A204.1 (cell line): Measurements from ENCODE around the gene EHBP1L1.

ENCODE experiments used
- FAIRE-seq: peaks from 2 replicates; lab custom pipeline; 2012; peaks lifted over from hg19 to GRCh38; lab: Jason Lieb, UNC

The EHBP1L1 gene

DNA sequence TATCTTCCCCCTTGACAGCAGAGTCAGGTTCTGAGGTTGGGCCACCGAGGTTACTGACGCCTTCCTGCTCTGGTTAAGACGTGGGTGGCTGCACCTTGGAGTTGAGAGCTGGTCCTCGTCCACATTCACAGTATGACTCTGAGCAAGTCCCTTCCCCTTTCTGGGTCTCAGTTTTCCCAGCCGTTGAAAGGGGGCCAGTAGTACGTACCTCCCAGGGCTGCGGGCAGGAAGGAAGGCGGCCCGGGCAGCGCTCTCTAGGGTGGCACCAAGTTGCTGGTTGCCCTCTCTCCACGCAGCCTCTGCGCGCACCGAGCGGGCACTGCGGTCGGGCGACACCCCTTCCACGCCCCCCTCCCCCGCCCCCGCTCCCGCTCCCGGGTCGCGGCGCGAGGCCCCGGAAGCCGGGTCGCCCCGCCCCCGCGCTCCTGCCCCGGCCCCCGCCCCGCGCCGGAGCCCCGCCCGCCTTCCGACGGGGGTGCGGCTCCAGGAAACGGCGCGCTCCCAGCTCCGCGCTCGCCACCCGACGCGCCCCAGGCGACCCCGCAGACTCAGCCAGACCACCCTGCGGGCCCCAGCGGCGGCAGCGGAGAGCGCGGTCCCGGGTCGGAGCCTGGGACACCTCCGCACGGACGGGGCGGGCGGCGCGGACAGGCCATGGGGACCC lies at the start of gene EHBP1L1:
EHBP1L1 (plus strand) TSS at position 486 of the 664 bp plus-strand sequence. CDS start 250 bp downstream, outside the sequence.
- FAIRE-seq: no peak

DNA sequence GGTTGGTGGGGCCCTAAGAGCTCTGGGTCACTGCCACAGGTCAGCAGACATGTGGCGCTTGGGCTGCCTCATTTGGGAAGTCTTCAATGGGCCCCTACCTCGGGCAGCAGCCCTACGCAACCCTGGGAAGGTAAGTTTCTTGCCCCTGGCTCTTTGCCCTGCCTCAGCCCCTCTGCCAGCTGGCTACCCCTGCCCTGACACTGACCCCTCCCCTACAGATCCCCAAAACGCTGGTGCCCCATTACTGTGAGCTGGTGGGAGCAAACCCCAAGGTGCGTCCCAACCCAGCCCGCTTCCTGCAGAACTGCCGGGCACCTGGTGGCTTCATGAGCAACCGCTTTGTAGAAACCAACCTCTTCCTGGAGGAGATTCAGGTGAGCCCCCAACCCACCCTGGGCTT lies 49.1 kb upstream of the EHBP1L1 start:
- FAIRE-seq: no peak

DNA sequence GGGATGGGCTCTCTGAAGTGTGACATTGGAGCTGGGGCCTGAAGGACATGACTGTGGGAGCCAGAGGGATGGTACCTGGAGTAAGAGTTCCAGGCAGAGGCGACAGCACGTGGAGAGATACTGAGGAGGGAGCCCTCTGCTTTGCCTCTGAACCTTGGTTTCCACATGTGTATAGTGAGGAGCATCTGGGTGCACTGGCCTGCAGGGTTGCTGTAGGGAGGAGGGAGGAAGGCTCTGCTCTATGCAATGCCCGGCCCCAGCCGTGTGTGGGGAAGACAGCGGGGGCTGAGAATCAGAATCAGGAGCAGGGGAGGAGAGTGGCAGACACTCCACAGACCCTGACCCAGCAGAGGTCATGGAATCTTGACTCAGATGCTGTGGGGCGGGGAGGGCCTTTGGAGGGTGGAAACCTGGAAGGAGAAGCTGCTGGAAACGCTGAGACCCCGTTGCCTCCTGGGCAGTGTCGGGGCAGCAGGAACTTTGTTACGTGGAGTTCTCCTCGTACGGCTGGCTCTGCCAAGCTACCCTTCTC lies 47.0 kb upstream of the EHBP1L1 start:
- FAIRE-seq: no peak

DNA sequence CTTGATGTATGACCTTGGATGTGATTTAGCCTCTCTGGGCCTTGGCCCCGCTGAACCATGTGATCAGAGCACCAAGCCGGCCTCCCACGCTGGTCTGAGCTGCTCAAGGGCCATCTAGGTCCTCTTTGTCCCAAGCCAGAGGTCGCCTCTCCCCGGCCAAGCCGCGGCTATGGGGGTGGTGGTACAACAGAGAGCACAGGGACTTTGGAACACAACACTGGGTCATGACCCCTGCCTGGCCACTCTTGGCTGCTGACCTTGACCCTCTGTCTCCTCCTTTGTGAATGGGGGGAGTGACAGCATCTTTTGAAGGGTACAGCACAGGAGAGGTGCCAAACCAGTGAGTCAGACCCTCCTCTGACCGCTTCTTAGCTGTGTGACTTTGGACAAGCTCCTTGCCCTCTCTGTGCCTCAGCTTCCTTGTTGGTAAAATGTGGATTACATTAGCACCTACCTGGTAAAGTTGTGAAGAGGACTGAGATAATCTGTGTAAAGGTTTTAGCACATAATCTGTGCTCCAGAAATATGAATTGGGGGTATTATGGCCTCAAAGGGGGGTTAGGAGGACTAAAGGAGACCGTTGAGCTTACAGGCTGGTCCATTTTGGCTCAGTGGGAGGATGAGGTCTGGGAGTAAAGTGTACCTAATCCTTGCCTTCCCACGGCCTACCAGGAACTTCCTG lies 46.2 kb upstream of the EHBP1L1 start:
- FAIRE-seq: no peak

DNA sequence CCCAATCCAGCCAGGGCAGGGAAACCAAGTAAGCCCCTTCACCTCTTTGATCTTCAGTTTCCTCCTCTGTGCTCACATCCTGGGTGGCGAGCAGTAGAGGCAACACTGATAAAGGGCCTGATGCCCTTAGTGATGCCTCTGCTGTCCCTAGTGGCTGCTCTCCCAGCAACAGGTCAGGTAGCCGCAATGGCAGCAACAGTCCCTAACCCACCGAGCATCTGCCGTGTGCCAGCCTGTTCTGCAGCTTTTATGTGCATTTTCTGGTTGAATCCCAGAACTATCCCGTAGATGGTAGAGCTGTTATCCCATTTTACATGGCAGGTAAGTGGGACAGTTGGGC lies 45.7 kb upstream of the EHBP1L1 start:
- FAIRE-seq: no peak

DNA sequence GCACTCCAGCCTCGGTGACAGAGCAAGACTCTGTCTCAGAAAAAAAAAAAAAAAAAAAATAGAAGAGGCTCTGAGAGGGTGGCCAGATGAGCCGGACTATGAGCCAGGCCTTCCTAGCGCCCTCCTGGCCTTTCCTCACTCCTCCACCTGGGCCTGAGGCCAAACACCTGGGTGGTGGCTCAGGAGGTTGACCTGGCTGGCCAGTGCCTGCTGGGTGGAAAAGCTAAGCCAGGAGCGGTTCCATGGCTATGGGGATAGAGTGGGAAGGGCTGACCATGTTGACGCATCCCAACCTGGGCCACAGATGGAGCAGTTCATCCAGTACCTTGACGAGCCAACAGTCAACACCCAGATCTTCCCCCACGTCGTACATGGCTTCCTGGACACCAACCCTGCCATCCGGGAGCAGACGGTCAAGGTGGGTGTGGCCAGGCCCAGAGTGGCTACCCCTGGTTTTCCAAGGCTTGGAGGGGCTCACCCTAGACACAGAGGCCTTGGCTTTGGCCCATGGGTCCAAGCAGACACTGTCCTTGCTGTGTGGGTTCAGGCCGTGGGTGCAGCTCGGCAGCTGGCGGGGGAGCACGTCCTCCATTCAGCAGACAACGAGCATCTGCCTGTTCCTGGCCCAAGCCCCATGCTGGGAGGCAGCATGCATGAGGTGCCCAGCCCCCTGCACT lies 43.3 kb upstream of the EHBP1L1 start:
- no peak for FAIRE-seq

DNA sequence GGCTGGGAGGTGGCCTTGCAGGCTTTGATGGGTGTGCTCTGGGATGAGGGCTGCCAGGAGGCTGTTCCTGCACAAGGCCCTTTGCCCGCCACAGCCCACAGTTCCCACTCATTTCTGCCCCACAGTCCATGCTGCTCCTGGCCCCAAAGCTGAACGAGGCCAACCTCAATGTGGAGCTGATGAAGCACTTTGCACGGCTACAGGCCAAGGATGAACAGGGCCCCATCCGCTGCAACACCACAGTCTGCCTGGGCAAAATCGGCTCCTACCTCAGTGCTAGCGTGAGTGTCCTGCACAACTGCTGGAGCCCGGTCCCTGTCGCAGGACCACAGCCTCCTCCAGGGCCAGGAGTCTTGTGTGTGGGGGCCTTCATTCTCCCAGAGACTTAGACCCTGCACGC lies 40.8 kb upstream of the EHBP1L1 start:
- FAIRE-seq: no peak

DNA sequence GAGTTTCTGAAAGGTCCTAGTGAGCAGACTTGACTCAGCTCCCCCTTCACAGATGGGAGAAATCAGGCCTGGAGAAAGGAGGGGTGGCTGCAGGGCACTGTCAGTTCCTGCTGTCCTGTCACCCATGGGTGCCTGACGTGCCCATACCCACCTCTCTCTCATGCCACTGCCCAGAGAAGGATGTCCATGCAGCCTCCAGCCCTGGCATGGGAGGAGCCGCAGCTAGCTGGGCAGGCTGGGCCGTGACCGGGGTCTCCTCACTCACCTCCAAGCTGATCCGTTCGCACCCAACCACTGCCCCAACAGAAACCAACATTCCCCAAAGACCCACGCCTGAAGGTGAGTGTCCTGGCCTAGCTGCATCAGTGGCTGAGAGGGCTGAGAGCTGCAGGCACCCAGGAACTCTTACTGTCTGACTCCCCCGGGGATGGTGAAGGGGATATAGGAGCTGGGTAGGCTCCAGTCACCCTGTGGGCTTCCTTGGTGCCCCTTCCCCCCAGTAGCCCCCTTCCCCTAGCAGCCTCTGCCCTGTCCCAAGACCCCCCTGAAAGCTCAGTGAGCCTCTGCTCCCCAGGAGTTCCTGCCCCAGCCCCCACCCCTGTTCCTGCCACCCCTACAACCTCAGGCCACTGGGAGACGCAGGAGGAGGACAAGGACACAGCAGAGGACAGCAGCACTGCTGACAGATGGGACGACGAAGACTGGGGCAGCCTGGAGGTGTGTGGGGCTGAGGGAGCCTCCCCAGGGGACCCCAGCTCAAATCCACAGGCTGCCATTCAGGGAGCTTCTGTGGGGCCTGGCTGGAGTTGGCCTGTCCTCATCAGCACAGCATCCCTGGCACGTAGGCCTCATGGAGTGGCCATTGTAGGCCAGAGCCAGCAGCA lies 39.2 kb upstream of the EHBP1L1 start:
- no peak for FAIRE-seq

DNA sequence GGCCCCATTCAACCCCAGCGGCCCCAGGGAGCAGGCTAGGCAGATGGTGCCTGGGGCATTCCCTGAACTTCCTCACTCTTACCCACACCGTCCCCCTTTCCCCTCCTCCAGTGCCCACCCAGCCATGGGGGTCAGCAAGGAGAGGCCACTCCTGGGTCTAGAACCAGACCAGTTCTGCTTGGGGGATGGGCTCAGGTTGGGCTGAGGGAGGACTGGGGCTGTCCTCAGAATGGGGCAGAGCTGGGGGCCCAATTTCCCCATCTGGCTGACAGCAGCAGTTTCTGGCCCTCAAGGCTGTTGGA lies 38.6 kb upstream of the EHBP1L1 start:
- no peak for FAIRE-seq

DNA sequence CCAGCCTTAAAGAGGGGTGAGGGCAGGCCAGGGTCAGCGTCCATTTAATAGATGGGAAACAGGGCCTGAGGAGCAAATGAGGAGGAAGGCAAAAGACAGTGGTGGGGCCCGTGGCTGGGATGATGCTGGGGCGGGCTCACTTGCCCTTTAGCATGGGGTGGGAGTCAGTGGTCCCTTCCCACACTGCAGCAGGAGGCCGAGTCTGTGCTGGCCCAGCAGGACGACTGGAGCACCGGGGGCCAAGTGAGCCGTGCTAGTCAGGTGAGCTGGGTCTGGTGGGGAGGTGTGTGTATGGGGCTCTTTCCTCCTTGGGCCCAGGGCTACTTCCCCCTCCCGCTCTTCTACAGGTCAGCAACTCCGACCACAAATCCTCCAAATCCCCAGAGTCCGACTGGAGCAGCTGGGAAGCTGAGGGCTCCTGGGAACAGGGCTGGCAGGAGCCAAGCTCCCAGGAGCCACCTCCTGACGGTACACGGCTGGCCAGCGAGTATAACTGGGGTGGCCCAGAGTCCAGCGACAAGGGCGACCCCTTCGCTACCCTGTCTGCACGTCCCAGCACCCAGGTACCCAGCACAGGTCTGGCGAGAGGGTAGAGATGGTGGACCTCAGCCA lies 38.1 kb upstream of the EHBP1L1 start:
- FAIRE-seq: no peak

DNA sequence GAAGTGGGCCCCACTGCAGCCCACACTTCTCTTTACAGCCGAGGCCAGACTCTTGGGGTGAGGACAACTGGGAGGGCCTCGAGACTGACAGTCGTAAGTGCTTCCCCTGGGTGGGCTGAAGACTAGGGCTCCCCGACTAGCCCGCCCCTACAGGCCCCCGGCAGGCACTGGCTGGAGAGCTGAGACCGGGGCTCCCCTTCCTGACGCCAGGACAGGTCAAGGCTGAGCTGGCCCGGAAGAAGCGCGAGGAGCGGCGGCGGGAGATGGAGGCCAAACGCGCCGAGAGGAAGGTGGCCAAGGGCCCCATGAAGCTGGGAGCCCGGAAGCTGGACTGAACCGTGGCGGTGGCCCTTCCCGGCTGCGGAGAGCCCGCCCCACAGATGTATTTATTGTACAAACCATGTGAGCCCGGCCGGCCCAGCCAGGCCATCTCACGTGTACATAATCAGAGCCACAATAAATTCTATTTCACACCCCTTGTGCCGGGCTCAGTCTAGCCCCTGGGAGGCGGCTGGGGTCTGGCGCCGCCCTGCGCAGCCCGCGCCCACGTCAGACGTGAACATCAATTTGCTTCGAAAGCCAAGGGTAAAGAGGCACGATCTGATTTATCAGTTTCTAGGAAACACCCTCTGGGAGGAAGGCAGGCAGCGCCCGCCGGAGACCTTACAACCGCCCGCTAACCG lies 37.5 kb upstream of the EHBP1L1 start:
- no peak for FAIRE-seq

DNA sequence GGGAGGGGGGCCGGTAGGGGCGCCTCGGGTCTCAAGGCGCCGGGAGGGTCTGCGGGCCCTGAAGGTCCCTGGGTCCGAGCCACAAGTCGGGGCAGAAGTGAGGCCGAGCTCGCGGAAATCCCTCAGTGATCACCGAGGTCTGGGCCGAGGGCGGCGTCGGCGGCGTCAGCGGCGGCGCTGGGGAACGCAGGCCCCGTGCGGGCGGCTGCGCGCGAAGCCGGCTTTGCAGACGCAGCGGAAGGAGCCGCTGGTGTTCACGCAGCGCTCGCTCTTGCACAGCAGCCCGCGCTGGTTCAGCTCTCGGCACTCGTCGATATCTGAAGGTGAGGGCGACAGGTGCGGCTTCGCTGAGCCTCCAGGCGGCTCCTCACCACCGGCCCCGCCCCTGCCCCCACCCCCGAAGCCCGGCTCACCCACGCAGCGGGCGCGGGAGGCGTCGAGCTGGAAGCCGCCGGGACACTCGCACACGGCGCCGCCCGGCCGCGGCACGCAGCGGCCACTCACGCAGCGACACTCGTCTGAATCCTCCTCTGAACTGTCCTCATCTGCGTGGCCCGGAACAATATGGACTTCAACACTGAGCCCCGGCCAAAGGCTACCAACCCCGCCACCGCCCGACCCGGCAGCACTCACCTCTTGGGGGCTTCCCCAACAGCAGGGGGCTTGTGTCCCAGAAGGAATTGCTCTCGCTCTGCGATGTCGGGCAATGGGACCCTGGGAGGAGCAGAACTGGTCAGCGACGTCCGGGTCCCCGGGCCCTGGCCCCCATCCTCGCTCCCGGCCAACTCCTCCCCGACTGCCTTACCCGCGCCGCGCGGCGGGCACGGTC lies 36.7 kb upstream of the EHBP1L1 start:
- no peak for FAIRE-seq

DNA sequence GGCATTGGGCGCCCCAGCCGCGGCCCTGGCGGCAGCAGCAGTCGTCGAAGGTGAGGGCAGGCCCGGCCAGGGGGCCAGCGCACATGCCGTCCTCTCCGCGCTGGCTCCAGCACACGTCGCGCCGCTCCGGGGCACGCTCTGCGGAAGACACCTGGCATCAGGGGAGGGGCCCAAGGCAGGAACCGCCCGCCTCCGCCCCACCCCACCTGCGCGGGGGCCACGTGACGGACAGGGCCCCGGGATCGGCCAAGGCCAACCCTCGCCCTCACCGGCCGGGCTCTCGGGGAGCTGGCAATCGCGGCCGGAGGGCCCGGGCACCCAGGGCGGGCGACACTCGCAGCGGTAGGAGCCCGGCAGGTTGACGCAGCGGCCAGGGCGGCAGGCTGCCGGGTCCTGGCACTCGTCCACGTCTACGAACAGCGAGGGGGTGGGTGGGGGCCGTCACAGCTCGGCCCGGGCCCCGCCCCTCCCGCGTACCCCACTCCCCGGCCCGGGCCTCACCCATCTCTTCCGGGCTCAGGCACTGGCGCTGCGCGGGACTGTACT lies 36.0 kb upstream of the EHBP1L1 start:
- no peak for FAIRE-seq

DNA sequence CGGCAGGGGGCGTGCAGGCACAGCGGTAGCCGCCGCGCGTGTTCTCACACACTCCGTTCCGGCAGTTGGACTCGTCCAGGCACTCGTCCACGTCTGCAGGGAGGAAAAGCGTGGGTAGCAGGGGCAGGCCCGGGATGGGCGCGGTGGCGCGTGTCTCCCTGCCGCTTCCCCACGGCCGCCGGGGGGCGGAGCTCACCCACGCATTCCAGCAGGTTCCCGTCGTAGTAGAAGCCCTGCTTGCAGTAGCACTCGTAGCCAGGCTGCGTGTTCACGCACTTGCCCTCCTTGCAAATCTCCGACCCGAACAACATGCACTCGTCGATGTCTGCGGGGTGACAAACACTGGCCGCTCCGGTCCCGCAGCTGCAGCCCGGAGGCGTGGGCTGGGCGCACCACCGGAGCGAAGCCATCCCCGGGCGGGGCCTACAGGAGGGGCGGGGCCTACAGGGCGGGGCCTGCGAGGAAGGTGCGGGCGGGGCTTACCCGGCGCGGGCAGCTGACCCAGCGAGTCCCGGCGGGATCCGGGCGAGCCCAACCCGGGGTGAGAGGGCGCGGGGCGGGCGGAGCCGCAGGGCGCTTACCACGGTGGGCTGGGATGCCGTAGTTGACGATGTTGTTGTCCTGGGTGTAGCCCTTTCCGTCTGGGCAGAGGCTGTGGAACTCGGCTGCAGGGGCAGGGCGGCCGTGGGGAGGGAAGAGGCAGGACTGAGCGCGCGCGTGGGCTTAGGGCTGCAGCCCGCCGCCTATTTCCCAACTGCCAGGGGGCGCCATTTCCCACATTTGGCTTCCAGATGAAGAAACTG lies 35.4 kb upstream of the EHBP1L1 start:
- FAIRE-seq: no peak

DNA sequence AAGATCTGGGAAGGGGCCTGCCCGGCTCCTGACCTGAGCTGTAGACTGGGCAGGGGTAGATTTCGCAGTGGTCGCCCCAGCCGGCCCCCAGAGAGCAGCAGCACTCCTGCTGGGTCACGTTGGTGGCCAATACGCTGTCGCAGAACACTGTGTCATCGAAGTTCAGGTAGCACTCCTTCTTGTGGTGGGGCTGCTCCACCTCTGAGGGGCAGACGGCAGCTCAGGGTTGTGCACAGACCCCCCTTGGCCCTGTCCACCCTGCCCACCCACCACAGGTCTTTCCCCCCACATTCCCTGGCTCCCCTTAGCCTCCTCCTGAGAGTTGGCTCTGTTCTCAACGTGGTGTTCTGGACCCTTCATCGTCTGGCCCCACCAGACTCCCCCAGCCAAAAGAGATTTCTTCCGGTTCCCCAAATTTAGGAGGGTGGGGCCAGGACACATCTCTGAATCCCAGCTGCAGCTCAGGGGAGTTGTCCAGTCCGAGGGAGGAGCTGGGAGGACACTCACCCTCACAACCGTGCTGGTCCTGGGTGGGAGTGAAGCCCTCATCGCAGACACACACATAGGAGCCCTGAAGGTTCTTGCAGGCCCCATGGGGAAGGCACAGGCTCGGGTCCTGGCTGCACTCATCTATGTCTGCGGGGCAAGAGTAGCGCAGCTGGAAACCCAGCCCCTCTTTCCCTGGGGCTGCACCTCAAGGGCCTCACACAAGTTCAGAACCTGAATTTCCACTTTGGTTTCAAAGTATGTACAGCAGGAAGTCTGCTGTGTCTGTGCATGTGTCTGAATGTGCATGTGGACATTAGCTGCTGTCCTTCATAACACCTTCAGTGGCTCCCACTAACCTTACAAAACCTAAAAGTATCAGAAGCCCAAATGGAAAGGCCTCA lies 34.5 kb upstream of the EHBP1L1 start:
- no peak for FAIRE-seq

DNA sequence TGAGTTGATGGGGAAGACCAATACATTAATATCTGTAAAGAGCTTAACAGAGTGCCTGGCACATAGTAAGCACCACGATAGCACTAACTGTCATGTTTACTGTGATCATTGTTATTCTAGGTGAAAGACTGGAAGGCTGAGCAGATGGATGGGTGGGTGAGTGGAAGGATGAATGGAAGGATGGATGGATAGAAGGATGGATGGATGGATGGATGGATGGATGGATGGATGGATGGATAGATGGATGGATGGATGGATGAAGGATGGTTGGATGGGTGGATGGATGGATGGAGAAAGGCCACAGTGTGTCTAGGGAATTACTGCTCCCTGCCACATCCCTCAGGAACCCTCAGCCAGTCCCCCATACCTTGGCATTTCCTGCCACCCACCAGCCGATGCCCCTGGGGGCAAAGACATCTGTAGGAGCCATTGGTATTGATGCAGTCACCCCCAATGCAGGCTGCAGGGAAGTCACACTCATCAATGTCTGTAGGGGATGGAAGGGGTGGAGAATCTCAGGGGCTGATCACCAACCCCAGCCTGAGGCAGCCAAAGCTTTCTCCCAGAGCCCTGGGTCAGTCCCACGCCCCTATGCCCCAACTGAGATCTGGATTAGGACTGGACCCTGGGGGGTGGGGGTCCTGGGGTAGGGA lies 33.0 kb upstream of the EHBP1L1 start:
- no peak for FAIRE-seq

DNA sequence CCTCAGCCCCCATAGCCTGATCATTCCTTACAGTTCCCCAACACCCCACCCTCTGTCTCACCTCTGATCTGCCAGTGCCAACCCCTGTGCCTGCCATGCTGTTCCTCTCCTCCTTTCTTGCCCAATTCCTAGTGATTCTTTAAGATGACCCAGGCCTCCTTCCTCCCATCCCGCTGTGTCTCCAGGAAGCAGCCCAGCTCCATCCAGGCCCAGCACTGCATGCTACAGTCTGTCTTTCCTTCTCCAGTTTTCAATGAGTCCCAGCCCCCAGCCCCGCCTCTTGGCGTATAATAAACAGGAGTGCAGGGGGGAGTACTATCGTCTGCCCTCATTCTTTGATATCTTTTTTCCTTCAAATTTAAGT lies 30.0 kb upstream of the EHBP1L1 start:
- no peak for FAIRE-seq
